ENCODE measurements around the gene TMEM209.
"Not testable (repeated sequence)": the region's sequence is repeated elsewhere in the genome, so short reads cannot be mapped to it uniquely, and the experiment has no call there.

TMEM209 gene

GRCh38 chr7:130149281-130150139 is 55.7 kb downstream of the TMEM209 start:
- H3K4me1 Mint-ChIP-seq: peaks cover 50% of the 10 kb centered on the region
- TF ChIP-seq CTCF (IDR thresholded peaks at IDR 0.05): no peak

GRCh38 chr7:130148561-130148960 is 56.6 kb downstream of the TMEM209 start:
- H3K4me1 Mint-ChIP-seq: peaks cover 60% of the 10 kb centered on the region
- no peak overlapping the region for H3K4me3 Mint-ChIP-seq
- no peak for DNase-seq
- no peak for TF ChIP-seq CTCF (IDR thresholded peaks at IDR 0.05)
- H3K9me3 Mint-ChIP-seq: no peaks in the 10 kb centered on the region
- H3K27me3 Mint-ChIP-seq (ENCODE audit: low read depth, poor library complexity): no peaks in the 10 kb centered on the region
- H3K36me3 Mint-ChIP-seq (ENCODE audit: low read depth): no peaks in the 10 kb centered on the region
- peak overlapping the region; percentile 75 for H3K27ac Mint-ChIP-seq

More at GRCh38 chr7:130149281-130150139, 55.7 kb downstream of the TMEM209 start:
- H3K27me3 Mint-ChIP-seq (ENCODE audit: low read depth, poor library complexity): no peaks in the 10 kb centered on the region
- H3K4me3 Mint-ChIP-seq: no peak overlapping the region
- H3K27ac Mint-ChIP-seq: peak overlapping the region; percentile 75
- no peaks in the 10 kb centered on the region for H3K36me3 Mint-ChIP-seq (ENCODE audit: low read depth)
- DNase-seq: no peak
- H3K9me3 Mint-ChIP-seq: no peaks in the 10 kb centered on the region

- H3K4me3 Mint-ChIP-seq: no peak overlapping the region
- H3K9me3 Mint-ChIP-seq: no peaks in the 10 kb centered on the region
- DNase-seq: no peak
- no peaks in the 10 kb centered on the region for H3K27me3 Mint-ChIP-seq (ENCODE audit: low read depth, poor library complexity)
- no peak for TF ChIP-seq CTCF (IDR thresholded peaks at IDR 0.05)
- no peaks in the 10 kb centered on the region for H3K36me3 Mint-ChIP-seq (ENCODE audit: low read depth)
- H3K4me1 Mint-ChIP-seq: peaks cover 67% of the 10 kb centered on the region
- peak overlapping the region; percentile 13 for H3K27ac Mint-ChIP-seq
These were observed 57.4 kb downstream of the TMEM209 start for GRCh38 chr7:130147710-130148325.

GRCh38 chr7:130146693-130147405 is 58.4 kb downstream of the TMEM209 start:
- no peak for TF ChIP-seq CTCF (IDR thresholded peaks at IDR 0.05)
- peaks cover 77% of the 10 kb centered on the region for H3K4me1 Mint-ChIP-seq
- no peak overlapping the region for H3K27ac Mint-ChIP-seq
- H3K27me3 Mint-ChIP-seq (ENCODE audit: low read depth, poor library complexity): no peaks in the 10 kb centered on the region
- no peaks in the 10 kb centered on the region for H3K36me3 Mint-ChIP-seq (ENCODE audit: low read depth)
- no peak for DNase-seq
- no peaks in the 10 kb centered on the region for H3K9me3 Mint-ChIP-seq
- no peak overlapping the region for H3K4me3 Mint-ChIP-seq

GRCh38 chr7:130146142-130146541 is 59.1 kb downstream of the TMEM209 start:
- H3K4me3 Mint-ChIP-seq; DNase-seq; H3K9me3 Mint-ChIP-seq; H3K27me3 Mint-ChIP-seq (ENCODE audit: low read depth, poor library complexity); H3K36me3 Mint-ChIP-seq (ENCODE audit: low read depth): not testable (repeated sequence)
- peak overlapping the region; percentile 47 for H3K27ac Mint-ChIP-seq
- H3K4me1 Mint-ChIP-seq: peaks cover 82% of the 10 kb centered on the region

GRCh38 chr7:130145424-130146100 is 59.6 kb downstream of the TMEM209 start:
- H3K36me3 Mint-ChIP-seq (ENCODE audit: low read depth): no peaks in the 10 kb centered on the region
- DNase-seq: no peak
- peaks cover 87% of the 10 kb centered on the region for H3K4me1 Mint-ChIP-seq
- H3K27ac Mint-ChIP-seq: peak overlapping the region; percentile 47
- no peaks in the 10 kb centered on the region for H3K9me3 Mint-ChIP-seq
- H3K4me3 Mint-ChIP-seq: no peak overlapping the region
- no peak for TF ChIP-seq CTCF (IDR thresholded peaks at IDR 0.05)
- H3K27me3 Mint-ChIP-seq (ENCODE audit: low read depth, poor library complexity): no peaks in the 10 kb centered on the region

Measured in nephron progenitor cell (in vitro differentiated cells).